HEK293 (cell line): Measurements from ENCODE around the gene MYT1.

Source experiments
- CTCF ChIA-PET: fragments of 350-600 bp; formaldehyde crosslinking; extraction: SDS; loops from one replicate; lab custom pipeline; 2021; ENCODE audit warnings: antibody characterized with exemption; lab: Yijun Ruan, JAX
- POLR2A ChIA-PET: fragments of 300-600 bp; formaldehyde crosslinking; extraction: SDS; loops from one replicate; lab custom pipeline; 2020; ENCODE audit warnings: antibody characterized with exemption, inconsistent platforms; lab: Yijun Ruan, JAX
- H3K27ac ChIP-seq: fragments of 200-500 bp; sonication (Bioruptor generic); 2 replicates; pipeline ENCODE4 v1.5.1; 2014; ENCODE audit warnings: low read depth, low read length, control low read depth, inconsistent platforms; ENCODE audit errors: extremely low read depth
- H3K36me3 ChIP-seq, 2 experiments: fragments of 200-500 bp in 1 of 2; sonication (Bioruptor generic) in 1 of 2; 1 replicate in 1 of 2; 2 replicates in 1 of 2; pipeline ENCODE4 v1.5.1; 2014 to 2017; ENCODE audit warnings: inconsistent platforms in 2 of 2, low read length in 2 of 2; ENCODE audit not compliant: control insufficient read depth in 2 of 2, insufficient read depth in 1 of 2
- H3K4me1 ChIP-seq: fragments of 200-500 bp; sonication (Bioruptor generic); 2 replicates; pipeline ENCODE4 v1.5.1; 2014; ENCODE audit warnings: mild to moderate bottlenecking, low read length, inconsistent platforms; ENCODE audit not compliant: control insufficient read depth, insufficient read depth
- H3K4me3 ChIP-seq: 2 replicates; pipeline ENCODE4 v1.5.1; 2011; ENCODE audit warnings: low read depth, mild to moderate bottlenecking, control low read depth, low read length, moderate library complexity
- H3K9me3 ChIP-seq: fragments of 200-500 bp; sonication (Bioruptor generic); 2 replicates; pipeline ENCODE4 v1.5.1; 2014; ENCODE audit warnings: low read depth, low read length, inconsistent platforms; ENCODE audit not compliant: control insufficient read depth, insufficient read depth
- GFI1B ChIP-seq: fragments of 450-650 bp; formaldehyde crosslinking; IDR thresholded peaks from 2 replicates; pipeline ENCODE4 v1.5.1; 2016; ENCODE audit warnings: missing biosample characterization, missing genetic modification characterization
- HIC1 ChIP-seq: fragments of 450-650 bp; formaldehyde crosslinking; IDR thresholded peaks from 2 replicates; pipeline ENCODE4 v1.5.1; 2016; ENCODE audit warnings: missing biosample characterization, missing genetic modification characterization
- KLF9 ChIP-seq: fragments of 450-650 bp; formaldehyde crosslinking; IDR thresholded peaks from 2 replicates; pipeline ENCODE4 v1.5.1; 2016; ENCODE audit warnings: missing biosample characterization, missing genetic modification characterization, low read depth
- MYNN ChIP-seq: fragments of 450-650 bp; formaldehyde crosslinking; IDR thresholded peaks from 2 replicates; pipeline ENCODE4 v1.5.1; 2016; ENCODE audit warnings: missing biosample characterization, missing genetic modification characterization, borderline replicate concordance
- REPIN1 ChIP-seq: fragments of 450-650 bp; formaldehyde crosslinking; IDR thresholded peaks from 2 replicates; pipeline ENCODE4 v1.5.1; 2017; ENCODE audit warnings: missing biosample characterization, missing genetic modification characterization, low read depth
- SETDB1 ChIP-seq: IDR thresholded peaks from one replicate; pipeline ENCODE4 v1.6.1; 2017; ENCODE audit warnings: mild to moderate bottlenecking, low read length, moderate library complexity, mixed read lengths; ENCODE audit not compliant: insufficient read length
- SP3 ChIP-seq: fragments of 450-650 bp; formaldehyde crosslinking; IDR thresholded peaks from 2 replicates; pipeline ENCODE4 v1.5.1; 2016; ENCODE audit warnings: missing biosample characterization, missing genetic modification characterization
- ZBTB26 ChIP-seq: fragments of 450-650 bp; formaldehyde crosslinking; optimal IDR thresholded peaks from 2 replicates; pipeline ENCODE3; 2016; ENCODE audit warnings: missing biosample characterization, mild to moderate bottlenecking, missing genetic modification characterization
- ZBTB49 ChIP-seq: fragments of 450-650 bp; formaldehyde crosslinking; IDR thresholded peaks from 2 replicates; pipeline ENCODE4 v1.5.1; 2016; ENCODE audit warnings: missing biosample characterization, missing genetic modification characterization, low read depth
- ZFHX2 ChIP-seq: fragments of 450-650 bp; formaldehyde crosslinking; conservative IDR thresholded peaks from 2 replicates; pipeline ENCODE4 v1.5.1; 2016; ENCODE audit warnings: missing biosample characterization, missing genetic modification characterization
- ZIC2 ChIP-seq: fragments of 450-650 bp; formaldehyde crosslinking; IDR thresholded peaks from 2 replicates; pipeline ENCODE4 v1.5.1; 2016; ENCODE audit warnings: missing biosample characterization, missing genetic modification characterization
- ZNF202 ChIP-seq: fragments of 450-650 bp; formaldehyde crosslinking; IDR thresholded peaks from 2 replicates; pipeline ENCODE4 v1.5.1; 2016; ENCODE audit warnings: missing biosample characterization, missing genetic modification characterization, borderline replicate concordance
- ZNF211 ChIP-seq: fragments of 450-650 bp; formaldehyde crosslinking; IDR thresholded peaks from 2 replicates; pipeline ENCODE4 v1.5.1; 2016; ENCODE audit warnings: low read depth, missing biosample characterization, missing genetic modification characterization
- ZNF221 ChIP-seq: fragments of 450-650 bp; formaldehyde crosslinking; IDR thresholded peaks from 2 replicates; pipeline ENCODE4 v1.5.1; 2017; ENCODE audit warnings: missing biosample characterization, missing genetic modification characterization, borderline replicate concordance
- ZNF26 ChIP-seq: fragments of 450-650 bp; formaldehyde crosslinking; IDR thresholded peaks from 2 replicates; pipeline ENCODE4 v1.5.1; 2016; ENCODE audit warnings: missing biosample characterization, missing genetic modification characterization
- ZNF280C ChIP-seq: fragments of 450-650 bp; formaldehyde crosslinking; IDR thresholded peaks from 2 replicates; pipeline ENCODE4 v1.5.1; 2016; ENCODE audit warnings: missing biosample characterization, missing genetic modification characterization
- ZNF433 ChIP-seq: fragments of 450-650 bp; formaldehyde crosslinking; IDR thresholded peaks from 2 replicates; pipeline ENCODE4 v1.5.1; 2016; ENCODE audit warnings: missing biosample characterization, missing genetic modification characterization, low read depth
- ZNF449 ChIP-seq: fragments of 450-650 bp; formaldehyde crosslinking; IDR thresholded peaks from 2 replicates; pipeline ENCODE4 v1.5.1; 2017; ENCODE audit warnings: missing biosample characterization, mild to moderate bottlenecking, missing genetic modification characterization, moderate library complexity
- ZNF488 ChIP-seq: fragments of 450-650 bp; formaldehyde crosslinking; IDR thresholded peaks from 2 replicates; pipeline ENCODE4 v1.5.1; 2016; ENCODE audit warnings: missing biosample characterization, missing genetic modification characterization
- ZNF548 ChIP-seq: fragments of 450-650 bp; formaldehyde crosslinking; IDR thresholded peaks from 2 replicates; pipeline ENCODE4 v1.5.1; 2016; ENCODE audit warnings: missing biosample characterization, missing genetic modification characterization
- ZNF792 ChIP-seq: fragments of 450-650 bp; formaldehyde crosslinking; IDR thresholded peaks from 2 replicates; pipeline ENCODE4 v1.5.1; 2016; ENCODE audit warnings: missing biosample characterization, missing genetic modification characterization

Gene MYT1

GRCh38 chr20:64268174-64268573 is 103.9 kb downstream of the MYT1 start:
- ChIA-PET CTCF (no interaction called here), POLR2A (no interaction called here)
- Histone ChIP-seq H3K27ac (no peak overlapping the region), H3K9me3 (no peaks in the 10 kb centered on the region), H3K36me3 (peaks cover 8 to 54% of the 10 kb centered on the region in 2 experiments; a peak in 2 of 3 replicates), H3K4me1 (no peaks in the 10 kb centered on the region), H3K4me3 (no peak overlapping the region)
- TF ChIP-seq SP3 (tag by site-specific recombination) (no peak), ZIC2 (tag by site-specific recombination) (peak; percentile 61)

GRCh38 chr20:64269604-64270411 is 105.6 kb downstream of the MYT1 start:
- H3K27ac ChIP-seq: no peak overlapping the region
- CTCF ChIA-PET: no interaction called here
- H3K4me1 ChIP-seq: no peaks in the 10 kb centered on the region
- POLR2A ChIA-PET: no interaction called here
- H3K4me3 ChIP-seq: no peak overlapping the region
- H3K36me3 ChIP-seq: peaks cover 8 to 52% of the 10 kb centered on the region in 2 experiments; a peak in 2 of 3 replicates
- H3K9me3 ChIP-seq: no peaks in the 10 kb centered on the region
- TF ChIP-seq REPIN1: no peak
- no peak for TF ChIP-seq ZBTB49 (tag by site-specific recombination)
- peak; percentile 37 for TF ChIP-seq ZFHX2
- no peak for TF ChIP-seq GFI1B
- TF ChIP-seq MYNN (tag by site-specific recombination): no peak
- TF ChIP-seq ZBTB26 (tag by site-specific recombination): peak; percentile 34
- no peak for TF ChIP-seq ZNF433
- TF ChIP-seq ZNF548 (tag by site-specific recombination): no peak
- TF ChIP-seq HIC1 (tag by site-specific recombination): no peak
- TF ChIP-seq ZNF792: no peak
- TF ChIP-seq ZNF202 (tag by site-specific recombination): no peak
- no peak for TF ChIP-seq ZNF221 (tag by site-specific recombination)
- TF ChIP-seq KLF9 (tag by site-specific recombination): no peak
- TF ChIP-seq ZNF26 (tag by site-specific recombination): no peak
- TF ChIP-seq SETDB1: no peak
- no peak for TF ChIP-seq ZNF488 (tag by site-specific recombination)
- no peak for TF ChIP-seq ZNF449
- no peak for TF ChIP-seq ZNF211
- TF ChIP-seq ZNF280C (tag by site-specific recombination): peak; percentile 65; the same call in 1 of the 2 replicates
- peak; percentile 39 for TF ChIP-seq ZIC2 (tag by site-specific recombination)
